Neural crest cell (in vitro differentiated cells): ENCODE measurements around the gene DRAM2. TPM values are rescaled to one million over a fixed set of nuclear protein-coding genes. Genes with fewer than 3 reads are reported as not detected.

Source experiments
- DNase-seq: peaks from one replicate; pipeline ENCODE4 v3.0.0; 2021; ENCODE audit warnings: low read depth, mixed read lengths, low spot score
- H3K27ac Mint-ChIP-seq: one replicate; pipeline ENCODE4 v1.8.0; 2021; ENCODE audit warnings: mild to moderate bottlenecking, mixed read lengths; ENCODE audit not compliant: unreplicated experiment
- H3K27me3 Mint-ChIP-seq: 2 replicates; pipeline ENCODE4 v1.8.0; 2021; ENCODE audit warnings: low read depth, mild to moderate bottlenecking, mixed read lengths
- H3K36me3 Mint-ChIP-seq: 2 replicates; pipeline ENCODE4 v1.8.0; 2021; ENCODE audit warnings: low read depth, mild to moderate bottlenecking, mixed read lengths
- H3K4me1 Mint-ChIP-seq: 2 replicates; pipeline ENCODE4 v1.8.0; 2021; ENCODE audit warnings: mixed read lengths
- H3K4me3 Mint-ChIP-seq: one replicate; pipeline ENCODE4 v1.8.0; 2021; ENCODE audit warnings: mild to moderate bottlenecking, mixed read lengths
- H3K9me3 Mint-ChIP-seq: 2 replicates; pipeline ENCODE4 v1.8.0; 2021; ENCODE audit warnings: mixed read lengths
- total RNA-seq: library from RNA; stranded (reverse); gene quantifications from 2 replicates; pipeline ENCODE4 v1.2.1, GENCODE V29; 2021
- TF ChIP-seq, protein P1 (sequence below): fragments of 200-600 bp; sonication (generic); conservative IDR thresholded peaks from 2 replicates; pipeline ENCODE4 v1.5.0; 2021; ENCODE audit warnings: antibody characterized with exemption, mild to moderate bottlenecking

The DRAM2 gene
- total RNA-seq, 1 donor from 2014 or later = 28.2 TPM

DNA sequence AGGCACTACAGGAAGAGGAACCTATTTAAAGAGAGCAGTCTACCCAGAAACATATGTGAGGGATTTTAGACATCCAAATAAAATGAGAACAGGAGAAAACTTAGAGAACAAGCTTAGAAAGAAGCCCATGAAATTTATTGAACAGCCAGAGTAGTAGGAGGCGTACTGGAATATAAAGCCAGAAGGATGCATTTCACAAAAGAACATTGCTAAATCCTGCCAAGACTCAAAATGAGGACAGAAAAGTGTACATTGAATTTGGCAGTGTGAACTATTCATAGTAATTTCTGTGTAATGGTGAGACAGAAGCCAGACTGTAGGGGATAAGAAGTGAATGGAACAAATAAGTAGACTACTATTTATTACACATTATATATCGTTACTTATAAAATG, 22.6 kb upstream of the DRAM2 start:
- no peak overlapping the region for H3K4me3 Mint-ChIP-seq
- H3K27ac Mint-ChIP-seq = peak overlapping the region; percentile 21
- H3K36me3 Mint-ChIP-seq = peaks cover 3% of the 10 kb centered on the region
- no peaks in the 10 kb centered on the region for H3K27me3 Mint-ChIP-seq
- no peak for DNase-seq
- peaks cover 7% of the 10 kb centered on the region for H3K4me1 Mint-ChIP-seq
- TF ChIP-seq, protein P1, sequence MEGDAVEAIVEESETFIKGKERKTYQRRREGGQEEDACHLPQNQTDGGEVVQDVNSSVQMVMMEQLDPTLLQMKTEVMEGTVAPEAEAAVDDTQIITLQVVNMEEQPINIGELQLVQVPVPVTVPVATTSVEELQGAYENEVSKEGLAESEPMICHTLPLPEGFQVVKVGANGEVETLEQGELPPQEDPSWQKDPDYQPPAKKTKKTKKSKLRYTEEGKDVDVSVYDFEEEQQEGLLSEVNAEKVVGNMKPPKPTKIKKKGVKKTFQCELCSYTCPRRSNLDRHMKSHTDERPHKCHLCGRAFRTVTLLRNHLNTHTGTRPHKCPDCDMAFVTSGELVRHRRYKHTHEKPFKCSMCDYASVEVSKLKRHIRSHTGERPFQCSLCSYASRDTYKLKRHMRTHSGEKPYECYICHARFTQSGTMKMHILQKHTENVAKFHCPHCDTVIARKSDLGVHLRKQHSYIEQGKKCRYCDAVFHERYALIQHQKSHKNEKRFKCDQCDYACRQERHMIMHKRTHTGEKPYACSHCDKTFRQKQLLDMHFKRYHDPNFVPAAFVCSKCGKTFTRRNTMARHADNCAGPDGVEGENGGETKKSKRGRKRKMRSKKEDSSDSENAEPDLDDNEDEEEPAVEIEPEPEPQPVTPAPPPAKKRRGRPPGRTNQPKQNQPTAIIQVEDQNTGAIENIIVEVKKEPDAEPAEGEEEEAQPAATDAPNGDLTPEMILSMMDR = no peak
- peaks cover 2% of the 10 kb centered on the region for H3K9me3 Mint-ChIP-seq

DNA sequence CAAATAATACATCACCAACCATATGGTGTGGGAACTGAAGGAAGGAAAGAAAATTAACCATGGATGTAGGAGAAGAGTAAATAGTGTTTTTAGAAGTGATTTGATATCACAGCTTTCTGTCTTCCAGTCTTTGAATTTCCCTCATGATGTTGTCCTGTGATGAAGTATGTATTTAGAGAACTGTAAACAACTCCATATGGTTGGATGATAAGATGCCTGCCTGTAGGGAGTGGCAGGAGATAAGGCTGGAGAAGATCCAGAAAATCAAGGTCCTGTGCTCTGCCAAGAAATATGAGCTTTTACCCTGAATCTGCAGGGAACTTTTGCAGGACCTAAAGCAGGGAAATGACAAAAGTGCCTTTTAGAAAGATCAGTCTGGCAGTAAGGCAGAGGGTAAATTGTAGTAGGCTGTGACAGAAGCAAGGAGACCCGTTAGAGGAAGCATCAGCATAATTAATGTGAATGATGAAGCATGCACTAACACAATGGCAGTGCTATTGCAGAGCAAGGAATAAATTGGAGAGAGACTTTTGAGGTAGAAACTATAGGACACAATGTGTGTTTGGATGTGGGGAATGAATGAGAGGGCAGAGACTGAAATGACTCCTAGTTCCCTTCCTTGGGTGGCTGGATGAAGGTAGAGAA, 22.1 kb upstream of the DRAM2 start:
- no peak for DNase-seq
- TF ChIP-seq, protein P1 = no peak
- H3K9me3 Mint-ChIP-seq = peaks cover 2% of the 10 kb centered on the region
- H3K27me3 Mint-ChIP-seq = no peaks in the 10 kb centered on the region
- no peak overlapping the region for H3K4me3 Mint-ChIP-seq
- peaks cover 3% of the 10 kb centered on the region for H3K36me3 Mint-ChIP-seq
- peak overlapping the region; percentile 21 for H3K27ac Mint-ChIP-seq
- peaks cover 7% of the 10 kb centered on the region for H3K4me1 Mint-ChIP-seq

DNA sequence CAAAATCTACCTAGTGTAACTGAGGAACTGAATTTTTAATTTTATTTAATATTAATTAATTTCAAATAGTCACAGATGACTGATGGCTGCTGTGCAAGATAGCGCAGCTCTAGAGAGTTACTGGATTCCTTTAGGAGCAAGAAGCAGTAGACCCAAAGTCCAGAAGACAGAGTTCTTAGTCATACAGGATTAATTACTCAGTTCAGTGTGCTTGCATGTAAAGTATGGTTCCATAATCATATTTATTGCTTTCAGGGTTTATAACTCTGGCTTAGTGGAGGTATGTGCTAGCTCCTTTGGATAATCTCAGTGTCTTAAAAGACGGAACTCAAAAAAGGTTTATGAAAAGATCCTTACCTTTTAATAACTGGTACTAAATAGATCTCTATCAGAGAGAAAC, 17.5 kb upstream of the DRAM2 start:
- DNase-seq = no peak
- no peak overlapping the region for H3K27ac Mint-ChIP-seq
- H3K36me3 Mint-ChIP-seq = peaks cover 34% of the 10 kb centered on the region
- no peak overlapping the region for H3K4me3 Mint-ChIP-seq
- H3K9me3 Mint-ChIP-seq = peaks cover 7% of the 10 kb centered on the region
- peaks cover 3% of the 10 kb centered on the region for H3K4me1 Mint-ChIP-seq
- no peaks in the 10 kb centered on the region for H3K27me3 Mint-ChIP-seq
- TF ChIP-seq, protein P1 = no peak

DNA sequence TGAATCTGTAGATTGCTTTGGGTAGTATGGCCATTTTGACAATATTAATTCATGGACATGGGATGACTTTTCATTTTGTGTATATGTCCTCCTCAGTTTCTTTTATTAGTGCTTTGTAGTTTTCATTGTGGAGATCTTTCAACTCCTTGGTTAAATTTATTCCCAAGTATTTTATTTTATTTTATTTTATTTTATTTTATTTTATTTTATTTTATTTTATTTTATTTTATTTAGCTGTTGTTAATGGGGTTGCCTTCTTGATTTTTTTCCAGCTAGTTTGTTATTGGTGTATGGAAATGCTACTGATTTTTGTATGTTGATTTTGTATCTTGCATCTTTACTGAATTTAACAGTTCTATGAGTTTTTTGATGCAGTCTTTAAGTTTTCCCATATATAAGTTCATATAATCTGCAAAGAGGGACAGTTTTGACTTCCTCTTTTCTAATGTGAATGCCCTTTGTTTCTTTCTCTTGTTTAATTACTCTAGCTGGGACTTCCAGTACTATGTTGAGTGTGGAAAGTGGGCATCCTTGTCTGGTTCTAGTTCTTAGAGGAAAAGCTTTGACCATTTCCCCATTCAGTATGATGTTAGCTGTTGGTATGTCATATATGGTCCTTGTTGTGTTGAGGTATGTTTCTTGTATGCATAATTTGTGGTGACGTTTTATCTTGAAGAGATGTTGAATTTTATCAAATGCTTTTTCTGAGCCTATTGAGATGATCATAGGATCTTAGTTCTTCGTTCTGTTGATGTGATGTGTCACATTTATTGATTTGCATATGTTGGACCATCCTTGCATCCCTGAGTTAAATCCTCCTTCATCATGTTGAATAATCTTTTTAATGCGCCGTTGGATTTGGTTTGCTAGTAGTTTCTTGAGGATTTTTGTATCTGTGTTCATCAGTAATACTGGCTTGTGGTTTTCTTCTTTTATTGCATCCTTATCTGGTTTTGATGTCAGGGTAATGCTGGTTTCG, 14.4 kb upstream of the DRAM2 start:
- TF ChIP-seq, protein P1 = no peak
- no peak overlapping the region for H3K27ac Mint-ChIP-seq

DNA sequence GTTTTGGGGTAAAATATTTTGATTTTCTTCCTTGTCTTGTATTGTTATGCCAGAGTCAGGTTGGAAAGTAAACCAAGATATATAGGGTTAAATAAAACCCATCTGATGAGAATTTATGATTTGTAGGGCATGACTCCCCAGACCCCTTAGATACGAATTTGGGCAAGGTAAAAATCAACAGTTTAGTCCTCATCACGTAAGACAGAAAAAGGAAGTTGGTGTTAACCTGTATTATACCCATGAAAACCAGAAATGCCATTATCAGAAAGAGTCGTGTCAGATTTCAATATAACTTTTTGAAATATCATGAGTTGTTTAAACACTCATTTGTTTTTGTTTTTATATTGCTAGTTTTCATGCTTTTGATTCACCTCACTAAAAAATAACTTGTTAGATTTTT, 11.9 kb upstream of the DRAM2 start:
- H3K36me3 Mint-ChIP-seq = peaks cover 43% of the 10 kb centered on the region
- TF ChIP-seq, protein P1 = no peak
- peak overlapping the region; percentile 47 for H3K27ac Mint-ChIP-seq
- H3K4me3 Mint-ChIP-seq = no peak overlapping the region
- H3K27me3 Mint-ChIP-seq = no peaks in the 10 kb centered on the region
- peaks cover 5% of the 10 kb centered on the region for H3K9me3 Mint-ChIP-seq
- no peaks in the 10 kb centered on the region for H3K4me1 Mint-ChIP-seq
- no peak for DNase-seq

More for the DNA sequence above, 14.4 kb upstream of the DRAM2 start:
- H3K4me1 Mint-ChIP-seq = no peaks in the 10 kb centered on the region
- peaks cover 46% of the 10 kb centered on the region for H3K36me3 Mint-ChIP-seq
- H3K4me3 Mint-ChIP-seq = no peak overlapping the region
- no peaks in the 10 kb centered on the region for H3K27me3 Mint-ChIP-seq
- H3K9me3 Mint-ChIP-seq = peaks cover 7% of the 10 kb centered on the region
- no peak for DNase-seq
